ENCODE data around the gene SCUBE3.

DNA sequence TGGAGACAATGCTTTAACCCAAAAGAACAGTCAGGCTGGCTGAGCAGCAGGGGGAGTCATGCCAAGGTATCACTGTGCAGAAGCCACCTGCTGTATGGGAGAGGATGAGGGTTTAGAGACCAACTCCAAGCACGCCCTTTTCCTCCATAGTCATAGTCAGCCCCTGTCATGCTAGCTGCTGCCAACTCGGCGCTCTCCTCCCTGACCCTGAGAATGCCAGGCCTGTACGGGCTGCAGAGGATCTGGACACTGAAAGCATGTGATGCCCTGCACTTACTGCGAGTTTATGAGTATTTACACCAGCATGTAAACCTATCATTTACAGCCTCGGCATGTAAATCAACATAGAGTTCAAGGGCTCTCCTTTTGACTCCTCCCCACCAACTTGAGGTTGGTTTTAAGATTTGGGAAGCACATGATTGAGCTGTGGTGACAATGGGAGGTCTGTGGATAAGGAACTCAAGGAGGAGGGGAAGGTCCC, 11.7 kb upstream of the SCUBE3 start:
- no peak for TF ChIP-seq EZH2 (IDR thresholded peaks at IDR 0.05; ENCODE audit: borderline replicate concordance, insufficient read depth, low read depth, low read length, poor library complexity, severe bottlenecking)
- TF ChIP-seq, protein P1, sequence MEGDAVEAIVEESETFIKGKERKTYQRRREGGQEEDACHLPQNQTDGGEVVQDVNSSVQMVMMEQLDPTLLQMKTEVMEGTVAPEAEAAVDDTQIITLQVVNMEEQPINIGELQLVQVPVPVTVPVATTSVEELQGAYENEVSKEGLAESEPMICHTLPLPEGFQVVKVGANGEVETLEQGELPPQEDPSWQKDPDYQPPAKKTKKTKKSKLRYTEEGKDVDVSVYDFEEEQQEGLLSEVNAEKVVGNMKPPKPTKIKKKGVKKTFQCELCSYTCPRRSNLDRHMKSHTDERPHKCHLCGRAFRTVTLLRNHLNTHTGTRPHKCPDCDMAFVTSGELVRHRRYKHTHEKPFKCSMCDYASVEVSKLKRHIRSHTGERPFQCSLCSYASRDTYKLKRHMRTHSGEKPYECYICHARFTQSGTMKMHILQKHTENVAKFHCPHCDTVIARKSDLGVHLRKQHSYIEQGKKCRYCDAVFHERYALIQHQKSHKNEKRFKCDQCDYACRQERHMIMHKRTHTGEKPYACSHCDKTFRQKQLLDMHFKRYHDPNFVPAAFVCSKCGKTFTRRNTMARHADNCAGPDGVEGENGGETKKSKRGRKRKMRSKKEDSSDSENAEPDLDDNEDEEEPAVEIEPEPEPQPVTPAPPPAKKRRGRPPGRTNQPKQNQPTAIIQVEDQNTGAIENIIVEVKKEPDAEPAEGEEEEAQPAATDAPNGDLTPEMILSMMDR (IDR thresholded peaks at IDR 0.05): no peak

All from B cell (primary cell).